Psoas muscle (tissue), 8 donors: ENCODE measurements around the gene DGCR2. TPM values are rescaled to one million over a fixed set of nuclear protein-coding genes. Genes with fewer than 3 reads are reported as not detected.
"Not testable (repeated sequence)": the region's sequence is repeated elsewhere in the genome, so short reads cannot be mapped to it uniquely, and the experiment has no call there.

Source experiments
- ATAC-seq, 4 donors: fragments of 200-7000 bp; cut with Tn5 transposase; one replicate each; pipeline ENCODE4 v1.9.1; 2020; ENCODE audit warnings: moderate library complexity in 3 of 4, mild to moderate bottlenecking in 2 of 4
- DNase-seq, 2 donors: peaks; one replicate each; pipeline ENCODE4 v3.0.0-alpha.2; 2020
- H3K27ac ChIP-seq: fragments of 200-600 bp; one replicate; pipeline ENCODE4 v1.8.0; 2022
- H3K27me3 ChIP-seq, 3 donors: fragments of 200-600 bp in 1 of 3; one replicate each; pipeline versions ENCODE4 v1.6.1 to v1.8.0; 2013 to 2022; ENCODE audit warnings: low read length in 2 of 3, mild to moderate bottlenecking in 2 of 3, moderate library complexity in 1 of 3; ENCODE audit not compliant: insufficient read depth in 3 of 3
- H3K36me3 ChIP-seq, 2 donors: fragments of 200-600 bp in 1 of 2; one replicate each; pipeline versions ENCODE4 v1.6.1 to v1.8.0; 2013 to 2022; ENCODE audit warnings: low read depth in 1 of 2, mild to moderate bottlenecking in 1 of 2, moderate library complexity in 1 of 2; ENCODE audit not compliant: insufficient read depth in 1 of 2
- H3K4me1 ChIP-seq: fragments of 200-600 bp; one replicate; pipeline ENCODE4 v1.8.0; 2022
- H3K4me3 ChIP-seq: fragments of 200-600 bp; one replicate; pipeline ENCODE4 v1.8.0; 2022; ENCODE audit warnings: mild to moderate bottlenecking
- H3K9me3 ChIP-seq: fragments of 200-600 bp; one replicate; pipeline ENCODE4 v1.8.0; 2022
- CTCF ChIP-seq: fragments of 200-600 bp; IDR thresholded peaks from one replicate; pipeline ENCODE4 v1.8.0; 2022; ENCODE audit warnings: antibody characterized with exemption
- WGBS, 3 donors: extraction: QIAGEN DNeasy Blood & Tissue Kit; methylation state at CpG; one replicate each; pipeline versions ENCODE4 v1.1.6 to v1.1.7; 2013; 5-methylcytosine and 5-hydroxymethylcytosine counted together
- intact Hi-C, 2 donors: fragments of 100-400 bp; cut with DNase I; formaldehyde crosslinking; loops; one replicate each; pipeline versions ENCODE4 v1.11.0 to v1.14.2; 2022
- polyA plus RNA-seq, 3 donors: library from polyadenylated mRNA; stranded (reverse); fragments of 200-250 nt; gene quantifications; one replicate each; pipeline ENCODE4 v1.2.3, GENCODE V29; 2013
- total RNA-seq, 4 donors: library from RNA; stranded (reverse); fragmentation: NEBNext Ultra II Directional in 2 of 4; extraction: Animal tissue kit (Norgen Biotek cat#: 25700) in 2 of 4; gene quantifications; one replicate each; pipeline versions ENCODE4 v1.2.1 to v1.2.4, GENCODE V29; 2021 to 2023
- donor health status: healthy with polysubstance abuse.
- donor health status: DM: no; HTN: no; CAD: no; lungs with moderate emphysema.
- donor health status: Bipolar disorder and iron deficiency.
- donor health status: healthy.
- donor health status: DM: yes; HTN: yes; CAD: no.
- donor health status: DM: no; HTN: no; CAD: no.
- donor health status: DM: no; HTN: no; CAD: no.
- donor health status: DM: yes; HTN: yes; CAD: no.

The DGCR2 gene
- total and polyA plus RNA-seq, 7 donors = 13.1 to 27.6 (median 24.5) TPM

- no peak for DNase-seq
- H3K4me3 ChIP-seq = no peak overlapping the region
- peaks cover 9% of the 10 kb centered on the region for H3K4me1 ChIP-seq
- no peak for ATAC-seq
- H3K9me3 ChIP-seq = no peaks in the 10 kb centered on the region
- peaks cover 0 to 21% of the 10 kb centered on the region in 2 donors for H3K36me3 ChIP-seq
- H3K27me3 ChIP-seq = no peaks in the 10 kb centered on the region
- intact Hi-C loops = no loop called here
- no peak for TF ChIP-seq CTCF
- WGBS, 3 donors = 94 to 99% (median 96%) methylated on average over 3 of the region's 3 CpGs
- H3K27ac ChIP-seq = no peak overlapping the region
Measured at GRCh38 chr22:19080853-19081252, 41.4 kb downstream of the DGCR2 start.

GRCh38 chr22:19079691-19080090, 42.5 kb downstream of the DGCR2 start:
- TF ChIP-seq CTCF = no peak
- H3K4me1 ChIP-seq = no peaks in the 10 kb centered on the region
- H3K9me3 ChIP-seq = no peaks in the 10 kb centered on the region
- 81 to 85% (median 81%) methylated on average over 4 of the region's 4 CpGs for WGBS, 3 donors
- no peaks in the 10 kb centered on the region for H3K27me3 ChIP-seq
- ATAC-seq (no peak), DNase-seq (no peak)
- H3K36me3 ChIP-seq = peaks cover 0 to 21% of the 10 kb centered on the region in 2 donors
- H3K27ac ChIP-seq = no peak overlapping the region
- no peak overlapping the region for H3K4me3 ChIP-seq
- intact Hi-C loops = no loop called here

GRCh38 chr22:19075404-19075803, 46.8 kb downstream of the DGCR2 start:
- TF ChIP-seq CTCF = no peak
- ATAC-seq (no peak), DNase-seq (no peak)
- intact Hi-C loops = no loop called here
- Histone ChIP-seq H3K4me1 (no peaks in the 10 kb centered on the region), H3K36me3 (peaks cover 0 to 24% of the 10 kb centered on the region in 2 donors), H3K27ac (no peak overlapping the region), H3K9me3 (no peaks in the 10 kb centered on the region), H3K27me3 (no peaks in the 10 kb centered on the region), H3K4me3 (no peak overlapping the region)
- WGBS, 3 donors = 58 to 100% (median 95%) methylated on average over 1 of the region's 1 CpG

- H3K9me3 ChIP-seq, H3K4me3 ChIP-seq, ATAC-seq, H3K27ac ChIP-seq, H3K27me3 ChIP-seq, H3K4me1 ChIP-seq, intact Hi-C loops, DNase-seq: not testable (repeated sequence)
- H3K36me3 ChIP-seq = peaks cover 0 to 34% of the 10 kb centered on the region in 2 donors
Measured at GRCh38 chr22:19072853-19073252, 49.4 kb downstream of the DGCR2 start.

- ATAC-seq (no peak), DNase-seq (no peak)
- no peaks in the 10 kb centered on the region for H3K27me3 ChIP-seq
- no peak overlapping the region for H3K27ac ChIP-seq
- peaks cover 0 to 57% of the 10 kb centered on the region in 2 donors for H3K36me3 ChIP-seq
- whole genome bisulfite sequencing, 3 donors = 72 to 74% (median 72%) methylated on average over 5 of the region's 5 CpGs
- H3K4me3 ChIP-seq = no peak overlapping the region
- H3K4me1 ChIP-seq = peaks cover 7% of the 10 kb centered on the region
- H3K9me3 ChIP-seq = no peaks in the 10 kb centered on the region
- no peak for TF ChIP-seq CTCF
- intact Hi-C loops = no loop called here
Measured at GRCh38 chr22:19070397-19071169, 51.6 kb downstream of the DGCR2 start.
